HEK293 (cell line): Measurements from ENCODE around the gene SLC25A1.

ENCODE experiments used
- CTCF ChIA-PET: fragments of 350-600 bp; formaldehyde crosslinking; extraction: SDS; loops from one replicate; lab custom pipeline; 2021; ENCODE audit warnings: antibody characterized with exemption; lab: Yijun Ruan, JAX
- POLR2A ChIA-PET: fragments of 300-600 bp; formaldehyde crosslinking; extraction: SDS; loops from one replicate; lab custom pipeline; 2020; ENCODE audit warnings: antibody characterized with exemption, inconsistent platforms; lab: Yijun Ruan, JAX
- H3K27ac ChIP-seq: fragments of 200-500 bp; sonication (Bioruptor generic); 2 replicates; pipeline ENCODE4 v1.5.1; 2014; ENCODE audit warnings: low read depth, low read length, control low read depth, inconsistent platforms; ENCODE audit errors: extremely low read depth
- H3K36me3 ChIP-seq, 2 experiments: fragments of 200-500 bp in 1 of 2; sonication (Bioruptor generic) in 1 of 2; 1 replicate in 1 of 2; 2 replicates in 1 of 2; pipeline ENCODE4 v1.5.1; 2014 to 2017; ENCODE audit warnings: inconsistent platforms in 2 of 2, low read length in 2 of 2; ENCODE audit not compliant: control insufficient read depth in 2 of 2, insufficient read depth in 1 of 2
- H3K4me1 ChIP-seq: fragments of 200-500 bp; sonication (Bioruptor generic); 2 replicates; pipeline ENCODE4 v1.5.1; 2014; ENCODE audit warnings: mild to moderate bottlenecking, low read length, inconsistent platforms; ENCODE audit not compliant: control insufficient read depth, insufficient read depth
- H3K4me3 ChIP-seq: 2 replicates; pipeline ENCODE4 v1.5.1; 2011; ENCODE audit warnings: low read depth, mild to moderate bottlenecking, control low read depth, low read length, moderate library complexity
- H3K9me3 ChIP-seq: fragments of 200-500 bp; sonication (Bioruptor generic); 2 replicates; pipeline ENCODE4 v1.5.1; 2014; ENCODE audit warnings: low read depth, low read length, inconsistent platforms; ENCODE audit not compliant: control insufficient read depth, insufficient read depth
- BCL6B ChIP-seq: fragments of 450-650 bp; formaldehyde crosslinking; IDR thresholded peaks from 2 replicates; pipeline ENCODE4 v1.5.1; 2017; ENCODE audit warnings: missing biosample characterization, missing genetic modification characterization
- FEZF1 ChIP-seq: fragments of 450-650 bp; formaldehyde crosslinking; IDR thresholded peaks from 2 replicates; pipeline ENCODE4 v1.5.1; 2016; ENCODE audit warnings: missing biosample characterization, missing genetic modification characterization
- HOXA7 ChIP-seq: sonication (generic); formaldehyde crosslinking; IDR thresholded peaks from 2 replicates; pipeline ENCODE4 v1.8.1; 2022; ENCODE audit warnings: missing genetic modification reagents, borderline replicate concordance
- HOXC10 ChIP-seq: sonication (generic); formaldehyde crosslinking; IDR thresholded peaks from 2 replicates; pipeline ENCODE4 v1.8.1; 2023; ENCODE audit warnings: mild to moderate bottlenecking, missing genetic modification reagents
- PRDM10 ChIP-seq: fragments of 450-650 bp; formaldehyde crosslinking; IDR thresholded peaks from 2 replicates; pipeline ENCODE4 v1.5.1; 2016; ENCODE audit warnings: missing biosample characterization, missing genetic modification characterization
- PRDM4 ChIP-seq: fragments of 450-650 bp; formaldehyde crosslinking; IDR thresholded peaks from 2 replicates; pipeline ENCODE4 v1.5.1; 2017; ENCODE audit warnings: missing biosample characterization, missing genetic modification characterization
- RBAK ChIP-seq: fragments of 450-650 bp; formaldehyde crosslinking; IDR thresholded peaks from 2 replicates; pipeline ENCODE4 v1.5.1; 2016; ENCODE audit warnings: missing biosample characterization, missing genetic modification characterization
- REPIN1 ChIP-seq: fragments of 450-650 bp; formaldehyde crosslinking; IDR thresholded peaks from 2 replicates; pipeline ENCODE4 v1.5.1; 2017; ENCODE audit warnings: missing biosample characterization, missing genetic modification characterization, low read depth
- TRIM28 ChIP-seq: IDR thresholded peaks from 2 replicates; pipeline ENCODE4 v1.6.1; 2011; ENCODE audit warnings: low read length, control low read depth, borderline replicate concordance
- ZFHX2 ChIP-seq: fragments of 450-650 bp; formaldehyde crosslinking; conservative IDR thresholded peaks from 2 replicates; pipeline ENCODE4 v1.5.1; 2016; ENCODE audit warnings: missing biosample characterization, missing genetic modification characterization
- ZIC2 ChIP-seq: fragments of 450-650 bp; formaldehyde crosslinking; IDR thresholded peaks from 2 replicates; pipeline ENCODE4 v1.5.1; 2016; ENCODE audit warnings: missing biosample characterization, missing genetic modification characterization
- ZNF132 ChIP-seq: fragments of 450-650 bp; formaldehyde crosslinking; IDR thresholded peaks from 2 replicates; pipeline ENCODE4 v1.5.1; 2017; ENCODE audit warnings: missing biosample characterization, missing genetic modification characterization, borderline replicate concordance
- ZNF140 ChIP-seq: fragments of 450-650 bp; formaldehyde crosslinking; IDR thresholded peaks from 2 replicates; pipeline ENCODE4 v1.5.1; 2016; ENCODE audit warnings: missing biosample characterization, missing genetic modification characterization
- ZNF174 ChIP-seq: fragments of 450-650 bp; formaldehyde crosslinking; IDR thresholded peaks from 2 replicates; pipeline ENCODE4 v1.5.0; 2017; ENCODE audit warnings: missing biosample characterization, mild to moderate bottlenecking, missing genetic modification characterization
- ZNF18 ChIP-seq: fragments of 450-650 bp; formaldehyde crosslinking; IDR thresholded peaks from 2 replicates; pipeline ENCODE4 v1.5.1; 2016; ENCODE audit warnings: missing biosample characterization, missing genetic modification characterization
- ZNF221 ChIP-seq: fragments of 450-650 bp; formaldehyde crosslinking; IDR thresholded peaks from 2 replicates; pipeline ENCODE4 v1.5.1; 2017; ENCODE audit warnings: missing biosample characterization, missing genetic modification characterization, borderline replicate concordance
- ZNF274 ChIP-seq, 2 experiments: fragments of 200-500 bp in 1 of 2; fragments of 450-650 bp in 1 of 2; sonication (Bioruptor generic) in 1 of 2; formaldehyde crosslinking in 1 of 2; IDR thresholded peaks; 2 replicates each; pipeline versions ENCODE4 v1.5.1 to v1.6.1; 2014 to 2016; ENCODE audit warnings: borderline replicate concordance in 1 of 2, inconsistent platforms in 1 of 2, low read length in 1 of 2, missing biosample characterization in 1 of 2, missing genetic modification characterization in 1 of 2
- ZNF292 ChIP-seq: fragments of 450-650 bp; formaldehyde crosslinking; IDR thresholded peaks from 2 replicates; pipeline ENCODE4 v1.5.1; 2016; ENCODE audit warnings: low read depth, missing biosample characterization, missing genetic modification characterization, borderline replicate concordance
- ZNF473 ChIP-seq: fragments of 450-650 bp; formaldehyde crosslinking; IDR thresholded peaks from 2 replicates; pipeline ENCODE4 v1.5.1; 2017; ENCODE audit warnings: missing biosample characterization, missing genetic modification characterization
- ZNF658 ChIP-seq: fragments of 450-650 bp; formaldehyde crosslinking; IDR thresholded peaks from 2 replicates; pipeline ENCODE4; 2016; ENCODE audit warnings: missing biosample characterization, missing genetic modification characterization
- ZNF670 ChIP-seq: fragments of 450-650 bp; formaldehyde crosslinking; IDR thresholded peaks from 2 replicates; pipeline ENCODE4 v1.5.1; 2016; ENCODE audit warnings: missing biosample characterization, missing genetic modification characterization, low read depth
- ZSCAN16 ChIP-seq: fragments of 450-650 bp; formaldehyde crosslinking; IDR thresholded peaks from 2 replicates; pipeline ENCODE4 v1.5.1; 2016; ENCODE audit warnings: missing biosample characterization, missing genetic modification characterization

SLC25A1 gene

GRCh38 chr22:19138217-19139000 is 40.1 kb downstream of the SLC25A1 start (continued):
- TF ChIP-seq PRDM4 (tag by site-specific recombination) (no peak), PRDM10 (no peak), ZIC2 (tag by site-specific recombination) (peak; percentile 23; the same call in 1 of the 2 replicates), ZNF292 (tag by site-specific recombination) (no peak), ZSCAN16 (no peak), HOXA7 (CRISPR knock-in tag) (no peak), BCL6B (tag by site-specific recombination) (no peak), ZNF274 (IDR thresholded peaks at IDR 0.05; ENCODE audit: low read length) (no peak), ZNF274 (tag by site-specific recombination; IDR thresholded peaks at IDR 0.05; ENCODE audit: borderline replicate concordance) (no peak), HOXC10 (no peak)

- peaks cover 12 to 97% of the 10 kb centered on the region in 2 experiments; a peak in 2 of 3 replicates for H3K36me3 ChIP-seq
- H3K9me3 ChIP-seq: no peaks in the 10 kb centered on the region
- CTCF ChIA-PET: interaction anchor here (1.0 to 1.1 kb wide), 2 partner anchors 16 to 493 kb away, joined by 4 read pairs; partner anchors contain the start of gene DGCR2
- H3K4me3 ChIP-seq: no peak overlapping the region
- no peaks in the 10 kb centered on the region for H3K4me1 ChIP-seq
- no peak overlapping the region for H3K27ac ChIP-seq
- TF ChIP-seq ZIC2 (tag by site-specific recombination) (peak; percentile 56), TRIM28 (no peak)
- POLR2A ChIA-PET: interaction anchor here (1.0 to 1.1 kb wide), 2 partner anchors 37 to 48 kb away, joined by 3 read pairs; no protein-coding TSS in a partner anchor
Measured at GRCh38 chr22:19137384-19138216, 40.9 kb downstream of the SLC25A1 start.

- POLR2A ChIA-PET: interaction anchor here (4.8 kb wide), 1 partner anchor 7 kb away, joined by 26 read pairs; the partner anchor contains the start of gene ESS2
- H3K4me1 ChIP-seq: no peaks in the 10 kb centered on the region
- H3K27ac ChIP-seq: no peak overlapping the region
- CTCF ChIA-PET: no interaction called here
- H3K4me3 ChIP-seq: no peak overlapping the region
- H3K9me3 ChIP-seq: no peaks in the 10 kb centered on the region
- peaks cover 12 to 97% of the 10 kb centered on the region in 2 experiments; a peak in 2 of 3 replicates for H3K36me3 ChIP-seq
- no peak for TF ChIP-seq ZNF473
- TF ChIP-seq REPIN1 (tag by site-specific recombination): no peak
- TF ChIP-seq RBAK (tag by site-specific recombination): no peak
- no peak for TF ChIP-seq ZNF670 (tag by site-specific recombination)
- TF ChIP-seq ZFHX2 (tag by site-specific recombination): no peak
- no peak for TF ChIP-seq ZNF658
- no peak for TF ChIP-seq ZNF18
- no peak for TF ChIP-seq ZNF140 (tag by site-specific recombination)
- no peak for TF ChIP-seq ZNF132 (tag by site-specific recombination)
- TF ChIP-seq ZNF221 (tag by site-specific recombination): no peak
- no peak for TF ChIP-seq FEZF1 (tag by site-specific recombination)
- no peak for TF ChIP-seq ZNF174 (tag by site-specific recombination)
Measured at GRCh38 chr22:19136915-19137314, 41.6 kb downstream of the SLC25A1 start.
